ENCODE data around the gene IDH2. TPM values are rescaled to one million over a fixed set of nuclear protein-coding genes. Genes with fewer than 3 reads are reported as not detected.

The IDH2 gene
- total RNA-seq, 1 experiment from 2014 or later, result 94.1 TPM

DNA sequence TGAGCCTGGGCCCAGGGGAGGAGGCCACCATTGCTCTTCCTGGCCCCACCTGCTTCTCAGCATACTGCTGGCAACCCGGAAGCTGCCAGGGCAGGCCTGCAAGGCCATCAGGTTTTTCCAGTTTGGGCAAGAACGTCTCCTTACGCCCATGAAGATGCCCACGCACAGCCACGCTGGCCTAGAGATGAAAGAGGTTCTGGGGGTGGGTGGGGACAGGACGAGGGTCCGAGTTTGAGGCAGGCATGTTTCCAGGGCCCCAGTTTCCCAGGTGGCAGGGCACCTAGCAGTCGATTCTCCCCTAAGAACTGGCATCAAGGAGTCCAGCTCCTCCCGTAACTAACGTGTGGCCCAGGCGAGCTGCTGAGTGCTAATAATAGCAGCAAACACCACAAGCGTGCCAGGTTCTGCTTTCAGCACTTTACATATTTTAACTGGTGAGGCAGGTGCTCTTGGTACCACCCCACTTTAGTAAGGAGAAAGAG is 55.3 kb downstream of the IDH2 start:
- POLR2A ChIA-PET (ENCODE audit: unreplicated experiment), result interaction anchor here (0.6 kb wide), 1 partner anchor 16 kb away, joined by 7 read pairs; no protein-coding TSS in a partner anchor
- Histone ChIP-seq H3K27ac (ENCODE audit: low read length) (peak overlapping the region; percentile 16; the same call in 1 of the 2 replicates), H4K20me1 (ENCODE audit: low read length) (no peaks in the 10 kb centered on the region)

DNA sequence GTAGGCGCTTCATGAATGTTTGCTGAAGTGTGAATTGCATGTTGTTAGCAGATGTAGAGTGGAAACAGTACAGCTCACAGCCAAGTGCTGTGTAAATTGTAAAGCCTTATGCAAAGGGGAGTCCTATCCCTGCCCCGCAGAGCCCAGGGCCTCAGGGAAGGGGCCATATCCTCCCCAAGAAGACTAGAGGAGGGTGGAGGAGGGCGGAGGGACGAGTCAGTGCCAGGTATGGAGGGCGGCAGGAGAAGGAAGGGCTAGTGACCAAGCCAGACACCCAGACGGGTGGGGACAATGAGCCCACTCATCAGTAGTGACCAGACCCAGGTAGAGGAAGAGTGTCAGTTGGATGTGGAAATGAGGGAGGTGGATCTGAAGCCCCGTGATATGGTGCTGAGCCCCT is 56.0 kb downstream of the IDH2 start:
- ChIA-PET CTCF (no interaction called here), POLR2A (ENCODE audit: unreplicated experiment) (interaction anchor here (0.6 kb wide), 1 partner anchor 15 kb away, joined by 7 read pairs; no protein-coding TSS in a partner anchor)
- H3K79me2 ChIP-seq (ENCODE audit: low read length), result no peaks in the 10 kb centered on the region
- H3K27me3 ChIP-seq (ENCODE audit: low read length), result no peaks in the 10 kb centered on the region
- H4K20me1 ChIP-seq (ENCODE audit: low read length), result no peaks in the 10 kb centered on the region
- no peak overlapping the region for H3K9ac ChIP-seq (ENCODE audit: low read length)
- H3K9me2 ChIP-seq (replicated peaks; ENCODE audit: low read length), result no peaks in the 10 kb centered on the region
- intact Hi-C loops (cut with micrococcal nuclease), result no loop called here
- no peak overlapping the region for H3K4me3 ChIP-seq (ENCODE audit: low read length)
- no peak overlapping the region for H2AFZ ChIP-seq (ENCODE audit: low read length)
- DNase-seq, result no peak
- no peaks in the 10 kb centered on the region for H3F3A ChIP-seq (ENCODE audit: low read length, unreplicated experiment)
- H3K4me1 ChIP-seq (ENCODE audit: insufficient read depth, low read length), result peaks cover 13% of the 10 kb centered on the region
- H3K27ac ChIP-seq (ENCODE audit: low read length), result no peak overlapping the region
- no peaks in the 10 kb centered on the region for H3K36me3 ChIP-seq (ENCODE audit: low read depth, low read length)
- TF ChIP-seq EZH2phosphoT487 (IDR thresholded peaks at IDR 0.05; ENCODE audit: borderline replicate concordance, low read length) (no peak), EZH2 (IDR thresholded peaks at IDR 0.05; ENCODE audit: low read length, unreplicated experiment) (no peak)
- TF ChIP-seq, protein P1, sequence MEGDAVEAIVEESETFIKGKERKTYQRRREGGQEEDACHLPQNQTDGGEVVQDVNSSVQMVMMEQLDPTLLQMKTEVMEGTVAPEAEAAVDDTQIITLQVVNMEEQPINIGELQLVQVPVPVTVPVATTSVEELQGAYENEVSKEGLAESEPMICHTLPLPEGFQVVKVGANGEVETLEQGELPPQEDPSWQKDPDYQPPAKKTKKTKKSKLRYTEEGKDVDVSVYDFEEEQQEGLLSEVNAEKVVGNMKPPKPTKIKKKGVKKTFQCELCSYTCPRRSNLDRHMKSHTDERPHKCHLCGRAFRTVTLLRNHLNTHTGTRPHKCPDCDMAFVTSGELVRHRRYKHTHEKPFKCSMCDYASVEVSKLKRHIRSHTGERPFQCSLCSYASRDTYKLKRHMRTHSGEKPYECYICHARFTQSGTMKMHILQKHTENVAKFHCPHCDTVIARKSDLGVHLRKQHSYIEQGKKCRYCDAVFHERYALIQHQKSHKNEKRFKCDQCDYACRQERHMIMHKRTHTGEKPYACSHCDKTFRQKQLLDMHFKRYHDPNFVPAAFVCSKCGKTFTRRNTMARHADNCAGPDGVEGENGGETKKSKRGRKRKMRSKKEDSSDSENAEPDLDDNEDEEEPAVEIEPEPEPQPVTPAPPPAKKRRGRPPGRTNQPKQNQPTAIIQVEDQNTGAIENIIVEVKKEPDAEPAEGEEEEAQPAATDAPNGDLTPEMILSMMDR (conservative IDR thresholded peaks at IDR 0.05; ENCODE audit: low read depth, low read length), result no peak
- no peak overlapping the region for H3K4me2 ChIP-seq (ENCODE audit: low read length)
- ATAC-seq, result no peak
- BruUV-seq (replicated peaks), result no TSS peak
- no peaks in the 10 kb centered on the region for H3K9me3 ChIP-seq (ENCODE audit: low read length)

More for the DNA sequence above, 55.3 kb downstream of the IDH2 start:
- H3K36me3 ChIP-seq (ENCODE audit: low read depth, low read length), result no peaks in the 10 kb centered on the region
- peaks cover 13% of the 10 kb centered on the region for H3K4me1 ChIP-seq (ENCODE audit: insufficient read depth, low read length)
- BruUV-seq (replicated peaks), result no TSS peak
- H3F3A ChIP-seq (ENCODE audit: low read length, unreplicated experiment), result no peaks in the 10 kb centered on the region
- H3K27me3 ChIP-seq (ENCODE audit: low read length), result no peaks in the 10 kb centered on the region
- intact Hi-C loops (cut with micrococcal nuclease), result no loop called here
- no peak; the same call in 1 of the 2 replicates for ATAC-seq
- no peak overlapping the region for H2AFZ ChIP-seq (ENCODE audit: low read length)
- no peaks in the 10 kb centered on the region for H3K9me2 ChIP-seq (replicated peaks; ENCODE audit: low read length)
- no peaks in the 10 kb centered on the region for H3K79me2 ChIP-seq (ENCODE audit: low read length)
- no peaks in the 10 kb centered on the region for H3K9me3 ChIP-seq (ENCODE audit: low read length)
- CTCF ChIA-PET, result no interaction called here
- no peak overlapping the region for H3K9ac ChIP-seq (ENCODE audit: low read length)
- H3K4me3 ChIP-seq (ENCODE audit: low read length), result no peak overlapping the region
- TF ChIP-seq EZH2phosphoT487 (IDR thresholded peaks at IDR 0.05; ENCODE audit: borderline replicate concordance, low read length), result no peak
- TF ChIP-seq EZH2 (IDR thresholded peaks at IDR 0.05; ENCODE audit: low read length, unreplicated experiment), result no peak
- TF ChIP-seq, protein P1 (conservative IDR thresholded peaks at IDR 0.05; ENCODE audit: low read depth, low read length), result no peak
- H3K4me2 ChIP-seq (ENCODE audit: low read length), result no peak overlapping the region
- DNase-seq, result peak; percentile 67

DNA sequence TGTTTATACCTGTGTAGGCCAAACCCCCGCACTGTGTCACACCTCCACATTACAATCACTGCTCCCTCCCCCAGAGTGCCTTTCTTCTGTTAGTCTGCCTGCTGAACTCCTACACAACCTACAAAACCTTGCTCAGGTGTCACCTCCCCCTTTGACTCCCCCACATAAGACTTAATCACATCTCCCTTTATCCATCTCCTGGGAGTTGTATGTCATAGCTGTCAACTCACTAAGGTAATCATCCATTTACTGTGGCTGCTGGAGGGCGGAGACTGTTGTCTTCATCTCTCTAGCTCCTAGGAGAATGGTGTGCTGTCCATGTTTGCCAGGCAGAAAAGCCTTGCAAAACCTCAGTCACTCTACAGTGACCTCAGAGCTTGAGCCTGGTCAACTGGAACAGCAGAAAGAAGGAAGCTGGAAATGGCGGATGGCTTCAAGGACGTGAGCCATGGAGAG is 57.3 kb downstream of the IDH2 start:
- Histone ChIP-seq H3K27ac (ENCODE audit: low read length) (no peak overlapping the region), H3K79me2 (ENCODE audit: low read length) (no peaks in the 10 kb centered on the region), H3K4me2 (ENCODE audit: low read length) (no peak overlapping the region), H3K4me3 (ENCODE audit: low read length) (no peak overlapping the region), H3K36me3 (ENCODE audit: low read depth, low read length) (no peaks in the 10 kb centered on the region), H4K20me1 (ENCODE audit: low read length) (no peaks in the 10 kb centered on the region), H3K4me1 (ENCODE audit: insufficient read depth, low read length) (peaks cover 13% of the 10 kb centered on the region), H3K27me3 (ENCODE audit: low read length) (no peaks in the 10 kb centered on the region), H2AFZ (ENCODE audit: low read length) (no peak overlapping the region), H3K9ac (ENCODE audit: low read length) (no peak overlapping the region), H3K9me2 (replicated peaks; ENCODE audit: low read length) (no peaks in the 10 kb centered on the region), H3F3A (ENCODE audit: low read length, unreplicated experiment) (no peaks in the 10 kb centered on the region), H3K9me3 (ENCODE audit: low read length) (no peaks in the 10 kb centered on the region)
- BruUV-seq (replicated peaks), result no TSS peak
- ATAC-seq (no peak), DNase-seq (no peak)
- intact Hi-C loops (cut with micrococcal nuclease), result no loop called here
- ChIA-PET CTCF (no interaction called here), POLR2A (ENCODE audit: unreplicated experiment) (no interaction called here)
- TF ChIP-seq EZH2 (IDR thresholded peaks at IDR 0.05; ENCODE audit: low read length, unreplicated experiment) (no peak), EZH2phosphoT487 (IDR thresholded peaks at IDR 0.05; ENCODE audit: borderline replicate concordance, low read length) (no peak)
- TF ChIP-seq, protein P1 (conservative IDR thresholded peaks at IDR 0.05; ENCODE audit: low read depth, low read length), result no peak
